OCI-LY7 (cell line): ENCODE data around the gene SLC26A6. TPM values are rescaled to one million over a fixed set of nuclear protein-coding genes. Genes with fewer than 3 reads are reported as not detected.

Source experiments
- BruUV-seq: library from RNA; stranded (reverse); fragments of 400-500 nt; replicated peaks from 2 replicates; lab custom pipeline; 2021; lab: Mats Ljungman, UMichigan
- CTCF ChIA-PET: fragments of 300-600 bp; sonication (Branson Sonifier 250); formaldehyde crosslinking; loops from one replicate; lab custom pipeline; 2022; ENCODE audit warnings: antibody characterized with exemption; ENCODE audit not compliant: unreplicated experiment; lab: Charles Lee
- POLR2A ChIA-PET: fragments of 300-600 bp; sonication (Branson Sonifier 250); formaldehyde crosslinking; loops from one replicate; lab custom pipeline; 2022; ENCODE audit warnings: antibody characterized with exemption; lab: Charles Lee
- DNase-seq: peaks from one replicate; pipeline ENCODE4 v3.0.0-alpha.2; 2015; ENCODE audit warnings: low spot score
- H2AFZ ChIP-seq: fragments of 200-600 bp; sonication (generic), shearing (Covaris generic); 2 replicates; pipeline ENCODE4 v1.6.1; 2014; ENCODE audit warnings: mild to moderate bottlenecking, antibody characterized with exemption, low read length, moderate library complexity
- H3K27ac ChIP-seq: fragments of 200-600 bp; sonication (generic); 2 replicates; pipeline ENCODE4 v1.5.1; 2014; ENCODE audit warnings: mixed run types, low read depth, mild to moderate bottlenecking, moderate library complexity, low read length, inconsistent platforms; ENCODE audit not compliant: poor library complexity, severe bottlenecking
- H3K36me3 ChIP-seq: fragments of 200-600 bp; sonication (generic); 2 replicates; pipeline ENCODE4 v1.6.1; 2014; ENCODE audit warnings: mild to moderate bottlenecking, antibody characterized with exemption, low read length, moderate library complexity, mixed read lengths; ENCODE audit not compliant: insufficient read depth
- H3K4me1 ChIP-seq: fragments of 200-600 bp; sonication (generic); 2 replicates; pipeline ENCODE4 v1.5.1; 2014; ENCODE audit warnings: mild to moderate bottlenecking, low read length; ENCODE audit not compliant: insufficient read depth, poor library complexity, severe bottlenecking
- H3K4me2 ChIP-seq: fragments of 200-600 bp; sonication (generic); 2 replicates; pipeline ENCODE4 v1.6.1; 2014; ENCODE audit warnings: mild to moderate bottlenecking, low read length
- H3K4me3 ChIP-seq: fragments of 200-600 bp; sonication (generic); 2 replicates; pipeline ENCODE4 v1.5.1; 2014; ENCODE audit warnings: mild to moderate bottlenecking, low read depth, low read length; ENCODE audit not compliant: poor library complexity, severe bottlenecking
- H3K79me2 ChIP-seq: fragments of 200-600 bp; sonication (generic); 2 replicates; pipeline ENCODE4 v1.6.1; 2016; ENCODE audit warnings: low read depth, mild to moderate bottlenecking, low read length, moderate library complexity, mixed read lengths; ENCODE audit not compliant: insufficient read depth
- H3K9me2 ChIP-seq: fragments of 200-600 bp; sonication (generic); 2 replicates; pipeline ENCODE4 v1.6.1; 2016; ENCODE audit warnings: mild to moderate bottlenecking, low read length, mixed read lengths; ENCODE audit not compliant: insufficient read depth
- H3K9me3 ChIP-seq: fragments of 200-600 bp; sonication (generic); 2 replicates; pipeline ENCODE4 v1.6.1; 2014; ENCODE audit warnings: mild to moderate bottlenecking, mixed run types, low read length, mixed read lengths
- H4K20me1 ChIP-seq: fragments of 200-600 bp; sonication (generic); 2 replicates; pipeline ENCODE4 v1.6.1; 2014; ENCODE audit warnings: mild to moderate bottlenecking, antibody characterized with exemption, low read length, moderate library complexity, mixed read lengths; ENCODE audit not compliant: insufficient read depth
- EZH2phosphoT487 ChIP-seq: fragments of 200-600 bp; sonication (generic); IDR thresholded peaks from 2 replicates; pipeline ENCODE4 v1.6.1; 2018; ENCODE audit warnings: low read depth, borderline replicate concordance, mild to moderate bottlenecking, mixed run types, antibody characterized with exemption, low read length, moderate library complexity, mixed read lengths
- intact Hi-C: fragments of 100-400 bp; cut with micrococcal nuclease; formaldehyde crosslinking; loops from one replicate; pipeline ENCODE4 v1.10.0; 2022; ENCODE audit not compliant: unreplicated experiment
- total RNA-seq, 2 experiments: library from RNA; depleted of rRNA in 1 of 2; stranded (reverse); fragments of >200 nt in 1 of 2; shearing (Covaris generic) in 1 of 2; gene quantifications; 2 replicates each; pipeline ENCODE4 v1.2.3, GENCODE V29; 2014 to 2022
- TF ChIP-seq, protein P1 (sequence below): fragments of 200-600 bp; sonication (generic); conservative IDR thresholded peaks from 2 replicates; pipeline ENCODE4 v1.5.1; 2014; ENCODE audit warnings: mild to moderate bottlenecking, antibody characterized with exemption, low read length, moderate library complexity, mixed read lengths

The SLC26A6 gene
- total RNA-seq, 2 experiments from 2014 or later: 42.1 to 47.3 TPM

- Histone ChIP-seq H3K36me3 (no peaks in the 10 kb centered on the region), H3K9me2 (no peaks in the 10 kb centered on the region), H3K79me2 (no peaks in the 10 kb centered on the region), H4K20me1 (no peaks in the 10 kb centered on the region), H3K4me3 (no peak overlapping the region), H2AFZ (no peak overlapping the region), H3K9me3 (no peaks in the 10 kb centered on the region), H3K4me2 (no peak overlapping the region), H3K27ac (no peak overlapping the region), H3K4me1 (no peaks in the 10 kb centered on the region)
- no TSS peak for BruUV-seq
- ChIA-PET POLR2A (no interaction called here), CTCF (no interaction called here)
- TF ChIP-seq, protein P1, sequence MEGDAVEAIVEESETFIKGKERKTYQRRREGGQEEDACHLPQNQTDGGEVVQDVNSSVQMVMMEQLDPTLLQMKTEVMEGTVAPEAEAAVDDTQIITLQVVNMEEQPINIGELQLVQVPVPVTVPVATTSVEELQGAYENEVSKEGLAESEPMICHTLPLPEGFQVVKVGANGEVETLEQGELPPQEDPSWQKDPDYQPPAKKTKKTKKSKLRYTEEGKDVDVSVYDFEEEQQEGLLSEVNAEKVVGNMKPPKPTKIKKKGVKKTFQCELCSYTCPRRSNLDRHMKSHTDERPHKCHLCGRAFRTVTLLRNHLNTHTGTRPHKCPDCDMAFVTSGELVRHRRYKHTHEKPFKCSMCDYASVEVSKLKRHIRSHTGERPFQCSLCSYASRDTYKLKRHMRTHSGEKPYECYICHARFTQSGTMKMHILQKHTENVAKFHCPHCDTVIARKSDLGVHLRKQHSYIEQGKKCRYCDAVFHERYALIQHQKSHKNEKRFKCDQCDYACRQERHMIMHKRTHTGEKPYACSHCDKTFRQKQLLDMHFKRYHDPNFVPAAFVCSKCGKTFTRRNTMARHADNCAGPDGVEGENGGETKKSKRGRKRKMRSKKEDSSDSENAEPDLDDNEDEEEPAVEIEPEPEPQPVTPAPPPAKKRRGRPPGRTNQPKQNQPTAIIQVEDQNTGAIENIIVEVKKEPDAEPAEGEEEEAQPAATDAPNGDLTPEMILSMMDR: no peak
- no peak for TF ChIP-seq EZH2phosphoT487
- no peak for DNase-seq
- intact Hi-C loops: no loop called here
These were observed 47.0 kb downstream of the SLC26A6 start for GRCh38 chr3:48588230-48588629.

DNA sequence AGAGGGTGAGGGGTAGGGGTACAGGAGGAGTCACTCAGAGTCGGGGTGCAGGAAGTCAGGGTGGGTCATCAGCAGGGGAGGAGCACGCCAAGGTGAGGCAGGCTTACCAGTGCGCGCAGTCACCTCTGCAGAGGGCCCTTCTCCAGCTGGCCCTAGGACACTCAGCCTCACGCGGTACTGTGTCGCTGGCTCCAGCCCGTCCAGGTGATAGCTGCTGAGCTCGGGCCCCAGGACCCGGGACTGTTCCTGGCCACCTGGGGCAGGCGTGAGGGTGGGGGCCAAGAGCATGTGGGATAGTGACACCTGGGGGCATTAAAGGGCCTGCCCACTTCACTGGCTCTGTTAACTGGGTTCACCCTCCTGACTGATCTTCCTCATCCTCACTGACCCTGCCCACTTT is 47.6 kb downstream of the SLC26A6 start:
- intact Hi-C loops: no loop called here
- ChIA-PET POLR2A (no interaction called here), CTCF (no interaction called here)
- DNase-seq: no peak
- Histone ChIP-seq H3K4me1 (no peaks in the 10 kb centered on the region), H3K36me3 (no peaks in the 10 kb centered on the region), H3K9me3 (no peaks in the 10 kb centered on the region), H3K27ac (no peak overlapping the region), H3K4me3 (no peak overlapping the region), H2AFZ (no peak overlapping the region), H3K9me2 (no peaks in the 10 kb centered on the region), H3K79me2 (no peaks in the 10 kb centered on the region), H4K20me1 (no peaks in the 10 kb centered on the region), H3K4me2 (no peak overlapping the region)
- BruUV-seq: no TSS peak
- TF ChIP-seq EZH2phosphoT487: no peak
- TF ChIP-seq, protein P1: no peak

DNA sequence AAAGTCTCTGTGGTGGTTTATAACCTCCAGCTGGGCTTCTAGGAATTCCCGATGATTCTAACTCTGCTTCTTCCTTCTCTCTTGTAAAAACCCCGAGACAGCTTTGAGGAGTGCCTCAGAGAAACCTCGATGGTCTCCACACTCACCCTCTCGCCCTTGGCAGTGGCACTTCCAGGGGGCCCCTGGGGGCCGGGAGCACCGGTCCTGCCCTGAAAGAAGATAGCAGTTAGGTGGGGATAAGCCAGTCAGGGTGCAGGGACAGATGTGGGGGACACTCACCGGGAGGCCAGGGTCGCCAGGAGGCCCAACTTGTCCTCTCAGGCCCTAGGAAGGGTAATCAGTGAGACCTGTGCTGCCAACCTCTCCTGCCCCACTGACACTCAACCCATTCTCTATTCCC is 49.9 kb downstream of the SLC26A6 start:
- Histone ChIP-seq H3K9me3 (no peaks in the 10 kb centered on the region), H3K9me2 (no peaks in the 10 kb centered on the region), H3K27ac (no peak overlapping the region), H3K4me1 (no peaks in the 10 kb centered on the region), H3K4me3 (no peak overlapping the region), H3K79me2 (no peaks in the 10 kb centered on the region), H4K20me1 (no peaks in the 10 kb centered on the region), H3K4me2 (no peak overlapping the region), H3K36me3 (no peaks in the 10 kb centered on the region), H2AFZ (no peak overlapping the region)
- DNase-seq: no peak
- no peak for TF ChIP-seq EZH2phosphoT487
- TF ChIP-seq, protein P1: no peak
- intact Hi-C loops: no loop called here
- CTCF ChIA-PET: no interaction called here
- POLR2A ChIA-PET: no interaction called here
- no TSS peak for BruUV-seq
